GM12878 (cell line): Measurements from ENCODE around the gene FOXO3.

Experiments used
- BACH1 ChIP-seq: fragments of 450-650 bp; IDR thresholded peaks from 2 replicates; pipeline ENCODE4 v1.6.1; 2017; ENCODE audit warnings: mild to moderate bottlenecking, borderline replicate concordance
- CBX5 ChIP-seq: sonication (generic); IDR thresholded peaks from 2 replicates; pipeline ENCODE4 v1.6.1; 2016; ENCODE audit warnings: low read depth, moderate library complexity, mild to moderate bottlenecking, inconsistent platforms
- HDGF ChIP-seq: fragments of 450-650 bp; IDR thresholded peaks from 2 replicates; pipeline ENCODE4 v1.6.1; 2016; ENCODE audit warnings: antibody characterized with exemption
- MTA3 ChIP-seq: IDR thresholded peaks from 2 replicates; pipeline ENCODE4 v1.6.1; 2012; ENCODE audit warnings: low read length, inconsistent platforms, borderline replicate concordance
- MXI1 ChIP-seq: fragments of 150-350 bp; IDR thresholded peaks from 2 replicates; pipeline ENCODE4 v1.6.1; 2011; ENCODE audit warnings: low read depth, mild to moderate bottlenecking, inconsistent platforms, low read length, improper control_type of control experiment
- RAD21 ChIP-seq: IDR thresholded peaks from 2 replicates; pipeline ENCODE4 v1.6.1; 2011; ENCODE audit warnings: mild to moderate bottlenecking, low read depth, low read length, moderate library complexity; ENCODE audit not compliant: insufficient read depth
- SIN3A ChIP-seq: IDR thresholded peaks from 2 replicates; pipeline ENCODE4 v1.6.1; 2012; ENCODE audit warnings: low read depth, low read length, improper control_type of control experiment
- TARDBP ChIP-seq: IDR thresholded peaks from 2 replicates; pipeline ENCODE4 v1.6.1; 2016; ENCODE audit warnings: borderline replicate concordance
- TF ChIP-seq, protein P1 (sequence below), 3 experiments: IDR thresholded peaks in 2 of 3; conservative IDR thresholded peaks in 1 of 3; 2 replicates each; pipeline ENCODE4 v1.5.1; 2011; ENCODE audit warnings: low read depth in 3 of 3, low read length in 3 of 3, mild to moderate bottlenecking in 3 of 3, control low read depth in 2 of 3, moderate library complexity in 2 of 3, inconsistent platforms in 1 of 3, mixed read lengths in 1 of 3; ENCODE audit not compliant: control insufficient read depth in 2 of 3, insufficient read depth in 1 of 3; ENCODE audit errors: extremely low read depth in 1 of 3

DNA sequence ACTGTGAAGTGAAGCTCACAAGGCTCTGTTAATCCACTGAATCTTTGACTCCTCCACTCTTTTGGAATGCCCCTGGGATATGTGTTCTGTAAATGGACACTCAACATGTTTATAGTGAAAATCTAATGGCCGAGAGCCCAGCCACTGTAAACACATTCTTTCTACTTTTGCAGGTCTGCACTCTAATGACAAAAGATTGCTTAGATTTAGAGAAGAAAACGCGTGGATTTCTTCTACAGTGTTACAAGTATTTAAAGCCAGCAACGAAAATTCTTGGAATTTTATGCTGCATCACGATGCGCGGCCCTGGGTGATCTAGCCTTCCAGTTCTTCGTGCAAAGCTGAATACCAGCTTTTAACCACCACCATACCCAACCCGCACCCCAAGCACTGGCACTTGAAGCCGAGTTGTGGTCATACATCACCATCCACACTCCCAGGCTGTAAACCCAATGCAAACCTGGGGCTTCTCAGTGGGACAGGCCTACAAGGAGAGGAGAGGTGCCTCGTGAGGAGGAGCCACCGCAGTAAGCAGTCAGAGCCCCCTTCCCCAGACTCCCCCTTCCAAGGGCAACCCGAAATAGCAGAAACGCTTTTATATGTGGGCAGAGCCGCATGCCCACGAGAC, 3.7 kb upstream of the FOXO3 start:
- no peak for TF ChIP-seq CBX5
- no peak for TF ChIP-seq RAD21
- TF ChIP-seq MTA3: no peak
- TF ChIP-seq MXI1: no peak
- TF ChIP-seq SIN3A: no peak
- TF ChIP-seq, protein P1, sequence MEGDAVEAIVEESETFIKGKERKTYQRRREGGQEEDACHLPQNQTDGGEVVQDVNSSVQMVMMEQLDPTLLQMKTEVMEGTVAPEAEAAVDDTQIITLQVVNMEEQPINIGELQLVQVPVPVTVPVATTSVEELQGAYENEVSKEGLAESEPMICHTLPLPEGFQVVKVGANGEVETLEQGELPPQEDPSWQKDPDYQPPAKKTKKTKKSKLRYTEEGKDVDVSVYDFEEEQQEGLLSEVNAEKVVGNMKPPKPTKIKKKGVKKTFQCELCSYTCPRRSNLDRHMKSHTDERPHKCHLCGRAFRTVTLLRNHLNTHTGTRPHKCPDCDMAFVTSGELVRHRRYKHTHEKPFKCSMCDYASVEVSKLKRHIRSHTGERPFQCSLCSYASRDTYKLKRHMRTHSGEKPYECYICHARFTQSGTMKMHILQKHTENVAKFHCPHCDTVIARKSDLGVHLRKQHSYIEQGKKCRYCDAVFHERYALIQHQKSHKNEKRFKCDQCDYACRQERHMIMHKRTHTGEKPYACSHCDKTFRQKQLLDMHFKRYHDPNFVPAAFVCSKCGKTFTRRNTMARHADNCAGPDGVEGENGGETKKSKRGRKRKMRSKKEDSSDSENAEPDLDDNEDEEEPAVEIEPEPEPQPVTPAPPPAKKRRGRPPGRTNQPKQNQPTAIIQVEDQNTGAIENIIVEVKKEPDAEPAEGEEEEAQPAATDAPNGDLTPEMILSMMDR (IDR thresholded peaks at IDR 0.05 in 2 of 3, conservative IDR thresholded peaks at IDR 0.05 in 1 of 3; ENCODE audit: control insufficient read depth in 2 of 3, extremely low read depth in 1 of 3, insufficient read depth in 1 of 3, low read depth in 3 of 3, low read length in 3 of 3): no peak
- no peak for TF ChIP-seq HDGF
- no peak for TF ChIP-seq BACH1
- no peak for TF ChIP-seq TARDBP
